HG03575 (cell line): Measurements from ENCODE around the gene INO80E.
"Not testable (repeated sequence)": the region's sequence is repeated elsewhere in the genome, so short reads cannot be mapped to it uniquely, and the experiment has no call there.

ENCODE experiments used
- ATAC-seq: cut with Tn5 transposase; IDR thresholded peaks from one replicate; pipeline ENCODE4 v1.9.1; 2021; ENCODE audit not compliant: unreplicated experiment, insufficient number of reproducible peaks, low FRiP score; ENCODE audit errors: extremely low read depth

The INO80E gene

GRCh38 chr16:30005341-30006094 lies 9.5 kb downstream of the INO80E start:
- no peak for ATAC-seq

DNA sequence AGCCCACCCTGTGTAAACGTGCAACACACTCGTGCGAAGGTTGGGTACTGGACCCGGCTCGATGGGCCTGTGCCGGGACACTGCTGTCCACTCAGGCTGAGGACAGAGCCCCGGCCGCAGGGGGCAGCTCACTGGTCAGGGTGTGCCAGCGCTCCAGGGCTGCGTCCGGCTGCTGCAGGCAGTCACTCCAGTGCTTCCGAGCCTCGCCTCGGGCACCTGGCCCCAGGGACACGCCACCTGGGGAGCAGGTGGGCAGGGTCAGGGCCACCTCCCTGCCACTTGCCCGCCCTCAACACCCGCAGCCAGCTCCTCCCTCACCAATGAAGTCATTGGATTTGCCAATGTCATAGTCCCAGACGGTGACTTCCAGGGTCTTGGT lies 10.0 kb downstream of the INO80E start:
- ATAC-seq = no peak

DNA sequence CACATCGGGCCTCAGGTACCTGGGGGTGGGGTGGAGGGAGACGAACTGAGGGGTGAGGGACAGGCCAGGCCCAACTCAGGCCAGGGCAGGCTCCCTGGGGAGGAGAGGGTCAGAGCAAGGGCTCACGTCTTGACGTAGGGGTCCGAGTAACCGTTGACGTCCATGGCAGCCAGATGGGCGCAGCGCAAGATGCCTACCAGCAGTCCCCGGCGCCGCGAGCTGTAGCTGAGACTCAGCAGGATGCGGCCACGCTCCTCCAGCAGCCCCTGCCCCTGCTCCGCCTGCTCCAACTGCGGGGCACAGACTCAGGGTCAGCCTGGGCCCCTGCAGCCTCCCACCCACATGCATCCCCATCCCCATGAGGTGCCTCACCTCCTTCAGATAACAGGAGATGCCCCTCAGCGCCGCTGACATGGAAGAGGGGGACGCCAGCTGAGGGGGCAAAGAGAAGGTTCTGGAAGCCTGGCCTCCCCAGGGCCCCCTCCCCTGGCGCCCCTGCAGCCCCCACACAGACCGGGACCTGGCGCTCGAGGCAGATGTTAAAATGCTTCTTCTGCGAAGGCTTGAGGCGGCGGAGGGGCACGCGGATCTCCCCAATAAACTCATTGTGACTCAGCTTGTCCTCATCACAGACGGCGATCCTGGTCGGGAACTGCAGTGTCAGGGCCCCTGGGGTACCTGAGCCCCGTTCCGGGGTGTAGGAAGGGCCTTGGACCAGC lies 10.8 kb downstream of the INO80E start:
- no peak for ATAC-seq

- no peak for ATAC-seq
Observed at GRCh38 chr16:30007378-30007895, 11.4 kb downstream of the INO80E start.

DNA sequence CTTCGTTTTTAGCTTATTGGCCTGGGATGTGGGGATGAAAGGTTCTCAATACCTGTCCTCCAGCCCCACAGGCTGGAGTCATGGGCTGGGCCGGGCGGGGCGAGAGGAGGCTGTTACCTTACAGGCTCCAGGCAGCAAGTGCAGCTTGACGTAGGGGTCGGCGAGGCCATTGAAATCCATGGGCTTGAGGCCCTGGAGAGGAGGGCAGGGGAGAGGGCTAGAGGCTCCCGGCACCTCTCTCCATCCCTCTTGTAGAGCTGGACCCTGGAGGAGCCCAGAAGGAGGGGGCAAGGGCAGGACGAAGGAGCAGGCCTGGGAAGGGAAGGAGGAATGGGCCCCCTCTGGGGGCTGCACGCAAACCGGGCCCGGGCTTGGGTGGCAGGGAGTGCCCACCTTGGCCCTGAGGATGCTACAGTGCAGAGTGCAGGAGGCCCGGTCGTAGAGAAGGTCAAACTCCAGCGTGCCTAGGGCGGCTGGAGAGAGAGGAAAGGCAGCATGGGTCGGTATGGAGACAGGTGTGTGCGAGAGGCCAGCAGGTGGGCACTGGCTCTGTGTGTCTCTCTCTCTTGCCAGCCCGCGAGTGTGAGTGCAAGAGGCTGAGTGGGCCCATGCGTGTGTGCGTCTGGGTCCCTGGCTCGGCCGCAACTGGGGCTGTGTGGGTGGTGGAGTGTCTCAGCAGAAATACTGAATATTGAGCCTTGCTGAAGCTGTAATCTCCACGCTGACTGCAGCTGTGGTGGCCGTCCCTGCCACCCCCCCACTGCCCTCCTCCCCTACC lies 13.2 kb downstream of the INO80E start:
- no peak for ATAC-seq

- no peak for ATAC-seq
Observed at GRCh38 chr16:30009990-30010843, 14.2 kb downstream of the INO80E start.

- ATAC-seq = no peak
Observed at GRCh38 chr16:30010844-30011713, 15.0 kb downstream of the INO80E start, which contains the start of gene DOC2A. Gene DOC2A (minus strand): TSS chr16:30011027. CDS start chr16:30010222, 805 bp downstream.

- ATAC-seq = no peak
Observed at GRCh38 chr16:30011714-30012504, 15.9 kb downstream of the INO80E start.

DNA sequence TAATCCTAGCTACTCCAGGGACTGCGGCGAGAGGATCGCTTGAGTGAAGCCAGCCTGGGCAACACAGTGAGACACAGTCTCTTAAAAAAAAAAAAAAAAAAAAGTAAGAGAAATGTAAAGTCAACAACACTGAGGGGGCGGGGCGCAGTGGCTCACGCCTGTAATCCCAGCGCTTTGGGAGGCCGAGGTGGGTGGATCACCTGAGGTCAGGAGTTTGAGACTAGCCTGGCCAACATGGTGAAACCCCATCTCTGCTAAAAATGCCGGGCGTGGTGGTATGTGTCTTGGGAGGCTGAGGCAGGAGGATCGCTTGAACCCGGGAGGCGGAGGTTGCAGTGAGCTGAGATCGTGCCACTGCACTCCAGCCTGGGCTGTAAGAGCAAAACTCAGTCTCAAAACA lies 16.6 kb downstream of the INO80E start:
- ATAC-seq = not testable (repeated sequence)

GRCh38 chr16:30015450-30015849 lies 19.4 kb downstream of the INO80E start:
- not testable (repeated sequence) for ATAC-seq

DNA sequence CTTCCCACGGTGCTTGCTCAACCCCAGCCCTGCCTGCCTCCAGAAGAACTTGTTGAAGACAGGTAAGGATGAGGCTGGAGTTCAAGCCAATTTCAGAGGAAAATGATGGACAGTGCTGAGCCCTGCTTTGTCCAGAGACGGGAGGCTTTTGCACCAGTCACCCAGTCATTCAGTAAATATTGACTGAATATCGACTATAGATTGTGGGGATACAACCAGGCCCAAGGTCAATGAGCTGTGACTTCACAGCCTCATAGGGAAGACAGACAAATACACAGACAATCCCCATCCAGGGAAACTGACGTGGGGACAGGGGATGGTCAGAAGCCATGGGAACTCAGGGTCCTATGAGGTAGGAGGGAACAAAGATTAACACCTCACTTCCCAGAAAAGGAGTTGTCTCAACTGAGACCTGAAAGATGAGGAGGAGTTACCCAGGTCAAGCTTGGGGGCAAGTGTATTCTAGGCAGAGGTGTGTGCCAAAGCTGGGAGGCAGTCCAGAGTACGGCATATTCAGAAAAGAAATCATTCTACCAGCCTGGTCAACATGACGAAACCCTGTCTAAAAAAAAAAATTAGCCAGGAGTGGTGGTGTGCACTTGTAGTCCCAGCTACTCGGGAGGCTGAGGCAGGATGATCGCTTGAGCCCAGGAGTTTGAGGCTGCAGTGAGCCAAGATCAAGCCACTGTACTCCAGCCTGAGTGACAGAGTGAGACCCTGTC lies 20.7 kb downstream of the INO80E start:
- ATAC-seq = no peak

GRCh38 chr16:30017277-30017656 lies 21.2 kb downstream of the INO80E start:
- no peak for ATAC-seq

DNA sequence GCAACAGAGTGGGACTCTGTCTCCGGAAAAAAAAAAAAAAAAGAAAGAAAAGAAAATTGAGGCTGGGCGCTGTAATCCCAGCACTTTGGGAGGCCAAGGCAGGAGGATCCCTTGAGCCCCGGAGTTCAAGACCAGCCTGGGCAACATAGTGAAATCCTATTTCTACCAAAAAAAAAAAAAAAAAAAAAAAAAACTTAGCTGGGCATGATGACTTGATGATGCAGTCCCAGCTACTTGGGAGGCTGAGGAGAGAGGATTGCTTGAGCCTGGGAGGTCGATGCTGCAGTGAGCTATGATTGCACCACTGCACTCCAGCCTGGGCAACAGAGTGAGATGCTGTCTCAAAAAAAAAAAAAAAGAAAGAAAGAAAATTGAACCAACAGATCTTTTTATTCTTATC lies 21.9 kb downstream of the INO80E start:
- ATAC-seq = not testable (repeated sequence)

GRCh38 chr16:30018731-30019158 lies 22.7 kb downstream of the INO80E start:
- ATAC-seq = no peak

- ATAC-seq = no peak
Observed at GRCh38 chr16:30022887-30023286, 26.8 kb downstream of the INO80E start, which contains the start of gene C16orf92. Gene C16orf92 (plus strand): TSS chr16:30023198. CDS start chr16:30023341, 143 bp downstream.

DNA sequence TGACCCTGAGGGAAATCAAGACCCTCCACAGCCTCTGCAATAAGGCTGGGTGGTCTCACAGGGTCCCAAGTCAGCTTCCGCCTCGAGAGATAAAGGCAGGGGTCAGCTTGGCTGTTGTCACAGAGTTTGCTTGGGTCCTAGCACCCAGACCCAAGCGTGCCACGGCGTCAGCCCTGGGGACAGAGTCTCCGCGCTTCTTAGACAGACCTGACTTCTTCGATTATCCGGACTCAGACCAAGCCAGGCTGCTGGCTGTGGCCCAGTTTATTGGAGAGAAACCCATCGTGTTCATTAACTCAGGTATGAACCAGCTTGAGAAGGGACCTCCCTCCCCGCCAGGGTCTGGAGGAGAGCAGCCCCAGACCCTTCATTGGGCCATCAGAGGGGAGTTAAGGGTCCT lies 27.5 kb downstream of the INO80E start:
- no peak for ATAC-seq
